OCI-LY7 (cell line): ENCODE data around the gene GIGYF1. TPM values are rescaled to one million over a fixed set of nuclear protein-coding genes. Genes with fewer than 3 reads are reported as not detected.
"Not testable (repeated sequence)": the region's sequence is repeated elsewhere in the genome, so short reads cannot be mapped to it uniquely, and the experiment has no call there.

Experiments used
- BruUV-seq: library from RNA; stranded (reverse); fragments of 400-500 nt; replicated peaks from 2 replicates; lab custom pipeline; 2021; lab: Mats Ljungman, UMichigan
- CTCF ChIA-PET: fragments of 300-600 bp; sonication (Branson Sonifier 250); formaldehyde crosslinking; loops from one replicate; lab custom pipeline; 2022; ENCODE audit warnings: antibody characterized with exemption; ENCODE audit not compliant: unreplicated experiment; lab: Charles Lee
- POLR2A ChIA-PET: fragments of 300-600 bp; sonication (Branson Sonifier 250); formaldehyde crosslinking; loops from one replicate; lab custom pipeline; 2022; ENCODE audit warnings: antibody characterized with exemption; lab: Charles Lee
- DNase-seq: peaks from one replicate; pipeline ENCODE4 v3.0.0-alpha.2; 2015; ENCODE audit warnings: low spot score
- H2AFZ ChIP-seq: fragments of 200-600 bp; sonication (generic), shearing (Covaris generic); 2 replicates; pipeline ENCODE4 v1.6.1; 2014; ENCODE audit warnings: mild to moderate bottlenecking, antibody characterized with exemption, low read length, moderate library complexity
- H3K27ac ChIP-seq: fragments of 200-600 bp; sonication (generic); 2 replicates; pipeline ENCODE4 v1.5.1; 2014; ENCODE audit warnings: mixed run types, low read depth, mild to moderate bottlenecking, moderate library complexity, low read length, inconsistent platforms; ENCODE audit not compliant: poor library complexity, severe bottlenecking
- H3K36me3 ChIP-seq: fragments of 200-600 bp; sonication (generic); 2 replicates; pipeline ENCODE4 v1.6.1; 2014; ENCODE audit warnings: mild to moderate bottlenecking, antibody characterized with exemption, low read length, moderate library complexity, mixed read lengths; ENCODE audit not compliant: insufficient read depth
- H3K4me1 ChIP-seq: fragments of 200-600 bp; sonication (generic); 2 replicates; pipeline ENCODE4 v1.5.1; 2014; ENCODE audit warnings: mild to moderate bottlenecking, low read length; ENCODE audit not compliant: insufficient read depth, poor library complexity, severe bottlenecking
- H3K4me2 ChIP-seq: fragments of 200-600 bp; sonication (generic); 2 replicates; pipeline ENCODE4 v1.6.1; 2014; ENCODE audit warnings: mild to moderate bottlenecking, low read length
- H3K4me3 ChIP-seq: fragments of 200-600 bp; sonication (generic); 2 replicates; pipeline ENCODE4 v1.5.1; 2014; ENCODE audit warnings: mild to moderate bottlenecking, low read depth, low read length; ENCODE audit not compliant: poor library complexity, severe bottlenecking
- H3K79me2 ChIP-seq: fragments of 200-600 bp; sonication (generic); 2 replicates; pipeline ENCODE4 v1.6.1; 2016; ENCODE audit warnings: low read depth, mild to moderate bottlenecking, low read length, moderate library complexity, mixed read lengths; ENCODE audit not compliant: insufficient read depth
- H3K9me2 ChIP-seq: fragments of 200-600 bp; sonication (generic); 2 replicates; pipeline ENCODE4 v1.6.1; 2016; ENCODE audit warnings: mild to moderate bottlenecking, low read length, mixed read lengths; ENCODE audit not compliant: insufficient read depth
- H3K9me3 ChIP-seq: fragments of 200-600 bp; sonication (generic); 2 replicates; pipeline ENCODE4 v1.6.1; 2014; ENCODE audit warnings: mild to moderate bottlenecking, mixed run types, low read length, mixed read lengths
- H4K20me1 ChIP-seq: fragments of 200-600 bp; sonication (generic); 2 replicates; pipeline ENCODE4 v1.6.1; 2014; ENCODE audit warnings: mild to moderate bottlenecking, antibody characterized with exemption, low read length, moderate library complexity, mixed read lengths; ENCODE audit not compliant: insufficient read depth
- EZH2phosphoT487 ChIP-seq: fragments of 200-600 bp; sonication (generic); IDR thresholded peaks from 2 replicates; pipeline ENCODE4 v1.6.1; 2018; ENCODE audit warnings: low read depth, borderline replicate concordance, mild to moderate bottlenecking, mixed run types, antibody characterized with exemption, low read length, moderate library complexity, mixed read lengths
- intact Hi-C: fragments of 100-400 bp; cut with micrococcal nuclease; formaldehyde crosslinking; loops from one replicate; pipeline ENCODE4 v1.10.0; 2022; ENCODE audit not compliant: unreplicated experiment
- total RNA-seq, 2 experiments: library from RNA; depleted of rRNA in 1 of 2; stranded (reverse); fragments of >200 nt in 1 of 2; shearing (Covaris generic) in 1 of 2; gene quantifications; 2 replicates each; pipeline ENCODE4 v1.2.3, GENCODE V29; 2014 to 2022
- TF ChIP-seq, protein P1 (sequence below): fragments of 200-600 bp; sonication (generic); conservative IDR thresholded peaks from 2 replicates; pipeline ENCODE4 v1.5.1; 2014; ENCODE audit warnings: mild to moderate bottlenecking, antibody characterized with exemption, low read length, moderate library complexity, mixed read lengths

GIGYF1 gene
- total RNA-seq, 2 experiments from 2014 or later = 40.2 to 52.0 TPM

DNA sequence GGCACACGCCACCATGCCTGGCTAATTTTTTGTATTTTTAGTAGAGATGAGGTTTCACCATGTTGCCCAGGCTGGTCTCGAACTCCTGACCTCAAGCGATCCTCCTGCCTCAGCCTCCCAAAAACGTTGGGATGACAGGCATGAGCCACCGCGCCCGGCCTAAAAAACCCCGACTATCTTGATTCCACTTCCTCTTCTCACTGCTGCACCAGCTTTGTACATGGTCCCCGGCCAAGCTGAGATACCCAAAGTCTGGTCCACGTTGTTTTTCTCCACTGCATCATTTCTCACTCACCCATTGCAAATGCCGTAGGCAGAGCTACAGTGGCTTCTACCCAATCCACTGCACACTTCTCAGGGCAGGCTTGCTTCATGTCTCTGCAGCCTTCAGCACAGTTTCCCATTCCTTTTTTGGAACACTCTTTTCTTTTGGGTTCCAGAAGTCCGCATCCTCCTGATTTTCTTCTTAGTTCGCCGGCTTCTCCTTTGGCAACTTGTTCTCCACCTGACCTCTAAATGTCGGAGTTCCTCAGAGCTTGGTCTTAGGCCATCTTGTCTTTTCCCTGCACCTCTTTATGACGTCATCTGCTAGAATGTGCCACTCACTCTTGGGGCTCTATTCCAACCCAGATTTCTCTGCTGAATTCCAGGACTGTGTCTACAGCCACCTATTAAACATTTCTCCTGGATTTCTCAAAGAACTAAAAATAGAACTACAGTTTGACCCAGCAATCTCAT, 26.6 kb downstream of the GIGYF1 start:
- no peak overlapping the region for H2AFZ ChIP-seq
- BruUV-seq = no TSS peak
- DNase-seq = no peak
- no peaks in the 10 kb centered on the region for H4K20me1 ChIP-seq
- H3K79me2 ChIP-seq = no peaks in the 10 kb centered on the region
- H3K36me3 ChIP-seq = no peaks in the 10 kb centered on the region
- intact Hi-C loops = no loop called here
- no peak overlapping the region for H3K27ac ChIP-seq
- H3K9me3 ChIP-seq = no peaks in the 10 kb centered on the region
- POLR2A ChIA-PET = no interaction called here
- no peaks in the 10 kb centered on the region for H3K9me2 ChIP-seq
- no peaks in the 10 kb centered on the region for H3K4me1 ChIP-seq
- TF ChIP-seq, protein P1, sequence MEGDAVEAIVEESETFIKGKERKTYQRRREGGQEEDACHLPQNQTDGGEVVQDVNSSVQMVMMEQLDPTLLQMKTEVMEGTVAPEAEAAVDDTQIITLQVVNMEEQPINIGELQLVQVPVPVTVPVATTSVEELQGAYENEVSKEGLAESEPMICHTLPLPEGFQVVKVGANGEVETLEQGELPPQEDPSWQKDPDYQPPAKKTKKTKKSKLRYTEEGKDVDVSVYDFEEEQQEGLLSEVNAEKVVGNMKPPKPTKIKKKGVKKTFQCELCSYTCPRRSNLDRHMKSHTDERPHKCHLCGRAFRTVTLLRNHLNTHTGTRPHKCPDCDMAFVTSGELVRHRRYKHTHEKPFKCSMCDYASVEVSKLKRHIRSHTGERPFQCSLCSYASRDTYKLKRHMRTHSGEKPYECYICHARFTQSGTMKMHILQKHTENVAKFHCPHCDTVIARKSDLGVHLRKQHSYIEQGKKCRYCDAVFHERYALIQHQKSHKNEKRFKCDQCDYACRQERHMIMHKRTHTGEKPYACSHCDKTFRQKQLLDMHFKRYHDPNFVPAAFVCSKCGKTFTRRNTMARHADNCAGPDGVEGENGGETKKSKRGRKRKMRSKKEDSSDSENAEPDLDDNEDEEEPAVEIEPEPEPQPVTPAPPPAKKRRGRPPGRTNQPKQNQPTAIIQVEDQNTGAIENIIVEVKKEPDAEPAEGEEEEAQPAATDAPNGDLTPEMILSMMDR = no peak
- TF ChIP-seq EZH2phosphoT487 = no peak
- no peak overlapping the region for H3K4me3 ChIP-seq
- no peak overlapping the region for H3K4me2 ChIP-seq
- CTCF ChIA-PET = no interaction called here

DNA sequence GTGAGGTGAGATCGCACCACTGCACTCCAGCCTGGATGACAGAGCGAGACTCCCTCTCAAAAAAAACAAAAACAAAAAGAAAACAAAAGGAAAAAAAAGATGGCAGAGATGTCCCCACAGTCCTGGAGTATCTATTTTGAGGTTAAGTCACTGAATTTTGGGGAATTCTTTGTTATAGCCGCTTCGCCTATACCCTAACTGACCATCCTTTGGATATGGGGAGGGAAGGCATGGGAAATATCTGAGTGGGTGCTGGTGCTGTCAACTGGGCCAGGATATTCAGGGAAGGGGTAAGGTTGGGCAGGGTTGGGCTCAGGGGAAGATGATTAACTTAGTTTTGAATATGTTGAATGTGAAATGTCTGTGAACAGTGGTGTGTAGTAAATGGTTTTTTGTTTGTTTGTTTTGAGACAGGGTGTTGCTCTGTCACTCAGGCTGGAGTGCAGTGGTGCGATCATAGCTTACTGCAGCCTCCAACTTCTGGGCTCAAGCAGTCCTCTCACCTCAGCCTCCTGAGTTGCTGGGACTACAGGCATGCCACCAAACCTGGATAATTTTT, 28.8 kb downstream of the GIGYF1 start:
- Histone ChIP-seq H2AFZ (no peak overlapping the region), H3K9me2 (no peaks in the 10 kb centered on the region), H3K4me2 (no peak overlapping the region), H3K27ac (no peak overlapping the region), H3K4me1 (no peaks in the 10 kb centered on the region), H4K20me1 (no peaks in the 10 kb centered on the region), H3K9me3 (no peaks in the 10 kb centered on the region), H3K4me3 (no peak overlapping the region), H3K79me2 (no peaks in the 10 kb centered on the region), H3K36me3 (no peaks in the 10 kb centered on the region)
- DNase-seq = no peak
- BruUV-seq = no TSS peak
- intact Hi-C loops = no loop called here
- ChIA-PET CTCF (no interaction called here), POLR2A (no interaction called here)
- TF ChIP-seq, protein P1 = no peak
- no peak for TF ChIP-seq EZH2phosphoT487

DNA sequence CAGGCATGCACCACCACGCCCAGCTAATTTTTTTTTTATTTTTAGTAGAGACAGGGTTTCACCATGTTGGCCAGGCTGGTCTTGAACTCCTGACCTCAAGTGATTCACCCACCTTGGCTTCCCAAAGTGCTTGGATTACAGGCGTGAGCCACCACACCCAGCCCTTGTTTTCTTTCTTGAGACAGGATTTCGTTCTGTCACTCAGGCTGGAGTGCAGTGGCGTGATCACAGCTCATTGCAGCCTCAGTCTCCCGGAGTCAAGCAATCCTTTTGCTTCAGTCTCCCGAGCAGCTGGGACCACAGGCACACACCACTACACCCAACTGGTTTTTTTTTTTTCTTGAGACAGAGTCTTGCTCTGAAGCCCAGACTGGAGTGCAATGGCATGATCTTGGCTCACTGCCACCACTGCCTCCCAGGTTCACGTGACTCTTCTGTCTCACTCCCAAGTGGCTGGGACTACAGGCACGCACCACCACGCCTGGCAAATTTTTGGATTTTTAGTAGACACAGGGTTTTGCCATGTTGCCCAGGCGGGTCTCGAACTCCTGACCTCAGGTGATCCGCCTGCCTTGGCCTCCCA, 31.8 kb downstream of the GIGYF1 start:
- H3K4me1 ChIP-seq, H2AFZ ChIP-seq, H3K4me3 ChIP-seq, H3K9me2 ChIP-seq, H4K20me1 ChIP-seq, CTCF ChIA-PET, H3K36me3 ChIP-seq, BruUV-seq, DNase-seq, H3K79me2 ChIP-seq, H3K9me3 ChIP-seq, POLR2A ChIA-PET, intact Hi-C loops, H3K27ac ChIP-seq, H3K4me2 ChIP-seq: not testable (repeated sequence)
